SK-N-SH (cell line): ENCODE data around the gene TBL3. TPM values are rescaled to one million over a fixed set of nuclear protein-coding genes. Genes with fewer than 3 reads are reported as not detected.

Source experiments
- CTCF ChIA-PET: fragments of 300-600, 350-600 bp; formaldehyde crosslinking; extraction: SDS; loops from one replicate; lab custom pipeline; 2021; lab: Yijun Ruan, JAX
- POLR2A ChIA-PET: fragments of 350-600 bp; sonication (Branson Sonifier 250); formaldehyde crosslinking; extraction: SDS; loops from one replicate; lab custom pipeline; 2020; ENCODE audit warnings: antibody characterized with exemption, inconsistent platforms; lab: Yijun Ruan, JAX
- DNase-seq: peaks from one replicate; pipeline ENCODE4 v3.0.0; 2012
- H2AFZ ChIP-seq: fragments of 200-600 bp; sonication (generic); 2 replicates; pipeline ENCODE4 v1.8.1; 2016; ENCODE audit warnings: antibody characterized with exemption, mild to moderate bottlenecking, low read depth
- H3F3A ChIP-seq: fragments of 200-600 bp; sonication (generic); replicated peaks from 2 replicates; pipeline ENCODE3; 2016; ENCODE audit warnings: antibody characterized with exemption, mild to moderate bottlenecking; ENCODE audit not compliant: insufficient read depth
- H3K27ac ChIP-seq, 2 experiments: fragments of 200-500 bp in 1 of 2; fragments of 200-600 bp in 1 of 2; sonication (Bioruptor generic) in 1 of 2; sonication (generic), shearing (Covaris generic) in 1 of 2; 2 replicates each; pipeline versions ENCODE4 v1.5.1 to v1.6.1; 2014 to 2016; ENCODE audit warnings: low read depth in 2 of 2, inconsistent platforms in 1 of 2, low read length in 1 of 2, mild to moderate bottlenecking in 1 of 2, mixed read lengths in 1 of 2
- H3K27me3 ChIP-seq: fragments of 200-600 bp; sonication (generic), shearing (Covaris generic); 2 replicates; pipeline ENCODE4 v1.6.1; 2016; ENCODE audit warnings: mixed run types; ENCODE audit not compliant: insufficient read depth
- H3K36me3 ChIP-seq, 2 experiments: fragments of 200-500 bp in 1 of 2; fragments of 200-600 bp in 1 of 2; sonication (Bioruptor generic) in 1 of 2; sonication (generic) in 1 of 2; replicated peaks in 1 of 2; 2 replicates each; pipeline versions ENCODE3 to v1.5.1; 2014 to 2016; ENCODE audit warnings: low read length in 1 of 2, mild to moderate bottlenecking in 1 of 2; ENCODE audit not compliant: insufficient read depth in 2 of 2, control insufficient read depth in 1 of 2
- H3K4me1 ChIP-seq, 2 experiments: fragments of 200-500 bp in 1 of 2; fragments of 200-600 bp in 1 of 2; sonication (Bioruptor generic) in 1 of 2; sonication (generic), shearing (Covaris generic) in 1 of 2; 2 replicates each; pipeline versions ENCODE4 v1.5.1 to v1.6.1; 2014 to 2016; ENCODE audit warnings: low read depth in 1 of 2, low read length in 1 of 2, mixed run types in 1 of 2; ENCODE audit not compliant: insufficient read depth in 2 of 2, control insufficient read depth in 1 of 2
- H3K4me2 ChIP-seq: fragments of 200-600 bp; sonication (generic), shearing (Covaris generic); 2 replicates; pipeline ENCODE4 v1.6.1; 2017; ENCODE audit warnings: mixed run types
- H3K4me3 ChIP-seq, 2 experiments: fragments of 200-500 bp in 1 of 2; fragments of 200-600 bp in 1 of 2; sonication (Bioruptor generic) in 1 of 2; sonication (generic), shearing (Covaris generic) in 1 of 2; 2 replicates each; pipeline versions ENCODE4 v1.5.1 to v1.8.1; 2014 to 2016; ENCODE audit warnings: low read depth in 2 of 2, inconsistent platforms in 1 of 2, low read length in 1 of 2, mild to moderate bottlenecking in 1 of 2, mixed read lengths in 1 of 2, moderate library complexity in 1 of 2
- H3K79me2 ChIP-seq: fragments of 200-600 bp; sonication (generic); 2 replicates; pipeline ENCODE4 v1.8.1; 2017; ENCODE audit warnings: mild to moderate bottlenecking; ENCODE audit not compliant: insufficient read depth
- H3K9ac ChIP-seq: fragments of 200-600 bp; sonication (generic); 2 replicates; pipeline ENCODE4 v1.6.1; 2017; ENCODE audit warnings: mixed run types
- H3K9me2 ChIP-seq: fragments of 200-600 bp; sonication (generic); 2 replicates; pipeline ENCODE4 v1.6.1; 2017; ENCODE audit warnings: mixed run types
- H3K9me3 ChIP-seq: fragments of 200-600 bp; sonication (generic); 2 replicates; pipeline ENCODE4 v1.6.1; 2017; ENCODE audit warnings: mixed run types, mild to moderate bottlenecking, moderate library complexity
- H4K20me1 ChIP-seq: fragments of 200-600 bp; sonication (generic); 2 replicates; pipeline ENCODE4 v1.6.1; 2017; ENCODE audit warnings: mild to moderate bottlenecking, mixed run types; ENCODE audit not compliant: insufficient read depth
- CHD2 ChIP-seq: fragments of 150-350 bp; IDR thresholded peaks from 2 replicates; pipeline ENCODE4 v1.6.1; 2018; ENCODE audit warnings: low read length; ENCODE audit not compliant: partially characterized antibody
- ELF1 ChIP-seq: IDR thresholded peaks from 2 replicates; pipeline ENCODE4 v1.4.0; 2012
- EP300 ChIP-seq, 2 experiments: IDR thresholded peaks; 2 replicates each; pipeline versions ENCODE4 v1.4.0 to v1.6.1; 2012; ENCODE audit warnings: borderline replicate concordance in 1 of 2, low read depth in 1 of 2, low read length in 1 of 2
- EZH2phosphoT487 ChIP-seq: fragments of 200-600 bp; sonication (generic); IDR thresholded peaks from 2 replicates; pipeline ENCODE4 v1.6.1; 2017; ENCODE audit warnings: low read depth, mixed run types, mild to moderate bottlenecking, antibody characterized with exemption, moderate library complexity, borderline replicate concordance
- FOSL2 ChIP-seq: IDR thresholded peaks from 2 replicates; pipeline ENCODE4 v1.4.0; 2012; ENCODE audit warnings: low read depth, mild to moderate bottlenecking, moderate library complexity, borderline replicate concordance
- FOXJ3 ChIP-seq: sonication (generic); formaldehyde crosslinking; IDR thresholded peaks from 2 replicates; pipeline ENCODE4 v1.5.1; 2020; ENCODE audit warnings: mild to moderate bottlenecking, missing genetic modification reagents
- GATA2 ChIP-seq: sonication (generic); formaldehyde crosslinking; IDR thresholded peaks from 2 replicates; pipeline ENCODE4 v1.5.0; 2020; ENCODE audit warnings: mild to moderate bottlenecking, missing genetic modification reagents
- JUND ChIP-seq: IDR thresholded peaks from 2 replicates; pipeline ENCODE4 v1.4.0; 2012
- MEF2A ChIP-seq: IDR thresholded peaks from 2 replicates; pipeline ENCODE4 v1.4.0; 2012; ENCODE audit warnings: low read depth, borderline replicate concordance
- NFIC ChIP-seq: IDR thresholded peaks from 2 replicates; pipeline ENCODE4 v1.4.0; 2012; ENCODE audit warnings: borderline replicate concordance
- NRF1 ChIP-seq: IDR thresholded peaks from 2 replicates; pipeline ENCODE4 v1.6.1; 2012; ENCODE audit warnings: low read depth, mild to moderate bottlenecking, low read length
- RAD21 ChIP-seq: IDR thresholded peaks from 2 replicates; pipeline ENCODE4 v1.6.1; 2012; ENCODE audit warnings: mild to moderate bottlenecking, low read length
- RFX5 ChIP-seq: IDR thresholded peaks from 2 replicates; pipeline ENCODE4 v1.6.1; 2012; ENCODE audit warnings: mild to moderate bottlenecking, improper control_type of control experiment, low read length
- RXRA ChIP-seq: IDR thresholded peaks from 2 replicates; pipeline ENCODE4 v1.4.0; 2012; ENCODE audit warnings: low read depth, mild to moderate bottlenecking, borderline replicate concordance
- SIN3A ChIP-seq: IDR thresholded peaks from 2 replicates; pipeline ENCODE4 v1.6.1; 2012; ENCODE audit warnings: low read depth, mild to moderate bottlenecking, low read length, moderate library complexity, borderline replicate concordance
- SMC3 ChIP-seq: IDR thresholded peaks from 2 replicates; pipeline ENCODE4 v1.6.1; 2012; ENCODE audit warnings: low read depth, low read length, improper control_type of control experiment
- USF1 ChIP-seq: IDR thresholded peaks from 2 replicates; pipeline ENCODE4 v1.4.0; 2012; ENCODE audit warnings: low read depth, borderline replicate concordance
- WGBS: methylation state at CpG from one replicate; pipeline ENCODE4 v1.1.6; 2017; ENCODE audit warnings: low lambda C conversion rate; 5-methylcytosine and 5-hydroxymethylcytosine counted together
- polyA plus RNA-seq, 3 experiments: library from polyadenylated mRNA; depleted of rRNA; stranded (reverse); fragments of >200 nt; gene quantifications; 2 replicates each; pipeline ENCODE4 v1.2.3, GENCODE V29; 2012
- TF ChIP-seq, protein P1 (sequence below): IDR thresholded peaks from 2 replicates; pipeline ENCODE4 v1.4.0; 2012; ENCODE audit warnings: low read depth
- TF ChIP-seq, protein P2 (sequence below): IDR thresholded peaks from 2 replicates; pipeline ENCODE4; 2012

TBL3 gene
- polyA plus RNA-seq, 1 of the 3 experiments (the other 2 are of a cell fraction), result 37.1 TPM

DNA sequence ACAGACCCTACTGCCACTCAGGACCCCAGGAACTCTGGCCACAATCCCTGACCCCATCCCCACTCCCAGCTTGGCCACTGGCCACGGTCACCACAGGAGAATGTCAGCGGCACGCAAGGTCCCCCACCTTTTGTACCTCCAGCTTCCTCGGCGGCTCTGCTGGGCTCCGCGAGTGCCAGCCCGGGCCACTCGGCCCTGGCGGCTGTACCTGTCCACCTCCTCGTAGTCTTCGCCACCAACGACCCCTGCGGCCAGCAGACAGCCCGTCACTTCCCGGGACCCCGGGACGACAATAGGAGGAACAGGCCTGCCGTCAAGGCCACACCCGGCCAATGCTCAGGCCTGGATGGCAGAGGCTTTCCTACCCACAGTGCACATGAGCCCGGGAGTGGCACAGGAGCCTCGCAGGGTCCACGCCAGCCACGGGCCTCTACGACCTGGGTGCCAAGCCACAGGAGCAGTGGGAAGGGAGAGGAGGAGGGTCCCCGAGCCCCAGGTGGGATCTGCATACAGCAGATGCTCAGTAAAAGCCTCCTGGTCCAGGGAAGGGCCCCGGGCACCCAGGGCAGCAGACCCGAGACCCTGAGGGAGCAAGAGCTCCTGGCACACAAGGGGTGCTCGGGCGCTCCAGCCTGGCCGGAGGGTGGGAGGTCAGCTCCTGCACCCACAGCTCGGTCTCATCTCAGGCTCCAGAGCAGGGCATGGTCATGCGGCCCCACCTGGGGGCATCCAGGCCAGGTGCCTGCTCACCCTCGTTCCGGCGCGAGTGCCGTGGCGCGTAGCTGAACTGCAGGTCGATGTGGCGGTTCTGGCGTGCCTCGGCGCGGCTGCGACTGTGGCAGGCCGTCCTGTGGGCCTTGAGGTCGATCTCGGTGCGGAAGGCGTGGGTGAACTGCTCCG lies 29.9 kb downstream of the TBL3 start:
- H3K79me2 ChIP-seq, result peaks cover 48% of the 10 kb centered on the region
- H3K36me3 ChIP-seq, result peaks cover 8 to 64% of the 10 kb centered on the region in 2 experiments
- no peak for DNase-seq
- H3K9me2 ChIP-seq, result no peaks in the 10 kb centered on the region
- ChIA-PET POLR2A (interaction anchor here (1.4 kb wide), 1 partner anchor 154 kb away, joined by 4 read pairs; the partner anchor contains the start of gene TRAF7), CTCF (interaction anchor here (0.7 to 1.4 kb wide), 3 partner anchors 18 to 139 kb away, joined by 3 to 4 read pairs (median 3); partner anchors contain the start of gene GFER)
- no peaks in the 10 kb centered on the region for H3K9me3 ChIP-seq
- H3K9ac ChIP-seq, result no peak overlapping the region
- H3K4me2 ChIP-seq, result no peak overlapping the region
- H3K4me3 ChIP-seq, result no peak overlapping the region
- 97% methylated on average over 26 of the region's 53 CpGs for WGBS
- no peaks in the 10 kb centered on the region for H3K27me3 ChIP-seq
- H3K27ac ChIP-seq, result no peak overlapping the region
- H3F3A ChIP-seq, result peaks cover 8% of the 10 kb centered on the region
- H2AFZ ChIP-seq, result no peak overlapping the region
- H3K4me1 ChIP-seq, result peaks cover 12 to 33% of the 10 kb centered on the region in 2 experiments; a peak in 3 of 4 replicates
- H4K20me1 ChIP-seq, result peaks cover 48% of the 10 kb centered on the region
- no peak for TF ChIP-seq SIN3A
- TF ChIP-seq, protein P1, sequence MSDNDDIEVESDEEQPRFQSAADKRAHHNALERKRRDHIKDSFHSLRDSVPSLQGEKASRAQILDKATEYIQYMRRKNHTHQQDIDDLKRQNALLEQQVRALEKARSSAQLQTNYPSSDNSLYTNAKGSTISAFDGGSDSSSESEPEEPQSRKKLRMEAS, result no peak
- TF ChIP-seq NFIC, result no peak
- no peak for TF ChIP-seq GATA2
- no peak for TF ChIP-seq RAD21
- no peak for TF ChIP-seq MEF2A
- TF ChIP-seq JUND, result no peak
- no peak for TF ChIP-seq CHD2
- TF ChIP-seq FOXJ3 (CRISPR knock-in tag), result no peak
- no peak for TF ChIP-seq SMC3
- no peak for TF ChIP-seq NRF1
- no peak for TF ChIP-seq RFX5
- TF ChIP-seq EP300 (IDR thresholded peaks at IDR 0.05; ENCODE audit: borderline replicate concordance in 1 of 2, low read depth in 1 of 2, low read length in 1 of 2), result no peak
- TF ChIP-seq EZH2phosphoT487, result no peak
- TF ChIP-seq USF1, result no peak
- TF ChIP-seq, protein P2, sequence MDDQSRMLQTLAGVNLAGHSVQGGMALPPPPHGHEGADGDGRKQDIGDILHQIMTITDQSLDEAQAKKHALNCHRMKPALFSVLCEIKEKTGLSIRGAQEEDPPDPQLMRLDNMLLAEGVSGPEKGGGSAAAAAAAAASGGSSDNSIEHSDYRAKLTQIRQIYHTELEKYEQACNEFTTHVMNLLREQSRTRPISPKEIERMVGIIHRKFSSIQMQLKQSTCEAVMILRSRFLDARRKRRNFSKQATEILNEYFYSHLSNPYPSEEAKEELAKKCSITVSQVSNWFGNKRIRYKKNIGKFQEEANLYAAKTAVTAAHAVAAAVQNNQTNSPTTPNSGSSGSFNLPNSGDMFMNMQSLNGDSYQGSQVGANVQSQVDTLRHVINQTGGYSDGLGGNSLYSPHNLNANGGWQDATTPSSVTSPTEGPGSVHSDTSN, result no peak
- TF ChIP-seq FOSL2, result no peak
- no peak for TF ChIP-seq RXRA
- no peak for TF ChIP-seq ELF1
